Measurements from ENCODE around the gene EEA1. TPM values are rescaled to one million over a fixed set of nuclear protein-coding genes. Genes with fewer than 3 reads are reported as not detected.
A peak's percentile ranks its signal among the peaks of the same experiment; 100 is the strongest.

The EEA1 gene
- total and polyA plus RNA-seq, 2 experiments from 2014 or later = 19.1 to 20.7 TPM

GRCh38 chr12:92953747-92954146, 24.7 kb upstream of the EEA1 start:
- Histone ChIP-seq H3K36me3 (replicated peaks; ENCODE audit: insufficient read depth, low read depth) (no peaks in the 10 kb centered on the region), H3K9me2 (replicated peaks; ENCODE audit: insufficient read depth) (no peaks in the 10 kb centered on the region), H3K4me2 (no peak overlapping the region), H3K4me1 (ENCODE audit: insufficient read depth) (no peaks in the 10 kb centered on the region), H2AFZ (no peak overlapping the region), H3K27ac (no peak overlapping the region), H3K4me3 (no peak overlapping the region), H3K79me2 (no peaks in the 10 kb centered on the region), H4K20me1 (ENCODE audit: insufficient read depth, poor library complexity, severe bottlenecking) (no peaks in the 10 kb centered on the region), H3K27me3 (no peaks in the 10 kb centered on the region), H3K9me3 (ENCODE audit: low read depth) (no peaks in the 10 kb centered on the region)
- 64% methylated on average over 5 of the region's 5 CpGs for WGBS (ENCODE audit: low lambda C conversion rate, missing lambda C conversion rate)
- DNase-seq (ENCODE audit: low spot score) = no peak
- TF ChIP-seq CTCF (IDR thresholded peaks at IDR 0.05; ENCODE audit: poor library complexity) = peak; percentile 8
- no peak for TF ChIP-seq EZH2phosphoT487 (IDR thresholded peaks at IDR 0.05; ENCODE audit: low read depth, severe bottlenecking, unreplicated experiment)
- TF ChIP-seq EZH2 (IDR thresholded peaks at IDR 0.05; ENCODE audit: borderline replicate concordance) = no peak

- TF ChIP-seq EZH2 (IDR thresholded peaks at IDR 0.05; ENCODE audit: borderline replicate concordance) = no peak
- TF ChIP-seq EZH2phosphoT487 (IDR thresholded peaks at IDR 0.05; ENCODE audit: low read depth, severe bottlenecking, unreplicated experiment) = no peak
- no peak for TF ChIP-seq CTCF (IDR thresholded peaks at IDR 0.05; ENCODE audit: poor library complexity)
- no peak overlapping the region for H2AFZ ChIP-seq
- no peak overlapping the region for H3K4me3 ChIP-seq
- no peaks in the 10 kb centered on the region for H3K36me3 ChIP-seq (replicated peaks; ENCODE audit: insufficient read depth, low read depth)
- H3K4me1 ChIP-seq (ENCODE audit: insufficient read depth) = no peaks in the 10 kb centered on the region
- 84% methylated on average over 7 of the region's 7 CpGs for WGBS (ENCODE audit: low lambda C conversion rate, missing lambda C conversion rate)
- DNase-seq (ENCODE audit: low spot score) = no peak
- no peaks in the 10 kb centered on the region for H3K9me2 ChIP-seq (replicated peaks; ENCODE audit: insufficient read depth)
- H3K4me2 ChIP-seq = no peak overlapping the region
- H3K27ac ChIP-seq = no peak overlapping the region
- no peaks in the 10 kb centered on the region for H3K27me3 ChIP-seq
- no peaks in the 10 kb centered on the region for H3K9me3 ChIP-seq (ENCODE audit: low read depth)
- H4K20me1 ChIP-seq (ENCODE audit: insufficient read depth, poor library complexity, severe bottlenecking) = no peaks in the 10 kb centered on the region
- no peaks in the 10 kb centered on the region for H3K79me2 ChIP-seq
Observed at GRCh38 chr12:92952394-92952793, 23.3 kb upstream of the EEA1 start.

GRCh38 chr12:92951006-92951405, 21.9 kb upstream of the EEA1 start:
- no peak for TF ChIP-seq CTCF (IDR thresholded peaks at IDR 0.05; ENCODE audit: poor library complexity)
- TF ChIP-seq EZH2 (IDR thresholded peaks at IDR 0.05; ENCODE audit: borderline replicate concordance) = no peak
- TF ChIP-seq EZH2phosphoT487 (IDR thresholded peaks at IDR 0.05; ENCODE audit: low read depth, severe bottlenecking, unreplicated experiment) = no peak
- 80% methylated on average over 4 of the region's 4 CpGs for WGBS (ENCODE audit: low lambda C conversion rate, missing lambda C conversion rate)

GRCh38 chr12:92950011-92950410, 20.9 kb upstream of the EEA1 start:
- H3K4me1 ChIP-seq (ENCODE audit: insufficient read depth) = no peaks in the 10 kb centered on the region
- no peaks in the 10 kb centered on the region for H3K79me2 ChIP-seq
- H3K4me3 ChIP-seq = no peak overlapping the region
- H3K9me3 ChIP-seq (ENCODE audit: low read depth) = no peaks in the 10 kb centered on the region
- no peak for TF ChIP-seq CTCF (IDR thresholded peaks at IDR 0.05; ENCODE audit: poor library complexity)
- TF ChIP-seq EZH2phosphoT487 (IDR thresholded peaks at IDR 0.05; ENCODE audit: low read depth, severe bottlenecking, unreplicated experiment) = no peak
- TF ChIP-seq EZH2 (IDR thresholded peaks at IDR 0.05; ENCODE audit: borderline replicate concordance) = no peak
- WGBS (ENCODE audit: low lambda C conversion rate, missing lambda C conversion rate) = 94% methylated on average over 4 of the region's 4 CpGs
- no peak for DNase-seq (ENCODE audit: low spot score)
- no peaks in the 10 kb centered on the region for H3K27me3 ChIP-seq
- no peak overlapping the region for H3K4me2 ChIP-seq
- H2AFZ ChIP-seq = no peak overlapping the region
- H3K27ac ChIP-seq = no peak overlapping the region
- no peaks in the 10 kb centered on the region for H3K36me3 ChIP-seq (replicated peaks; ENCODE audit: insufficient read depth, low read depth)
- H3K9me2 ChIP-seq (replicated peaks; ENCODE audit: insufficient read depth) = no peaks in the 10 kb centered on the region
- no peaks in the 10 kb centered on the region for H4K20me1 ChIP-seq (ENCODE audit: insufficient read depth, poor library complexity, severe bottlenecking)

More at GRCh38 chr12:92951006-92951405, 21.9 kb upstream of the EEA1 start:
- H3K27me3 ChIP-seq = no peaks in the 10 kb centered on the region
- no peak overlapping the region for H2AFZ ChIP-seq
- H4K20me1 ChIP-seq (ENCODE audit: insufficient read depth, poor library complexity, severe bottlenecking) = no peaks in the 10 kb centered on the region
- no peak for DNase-seq (ENCODE audit: low spot score)
- no peaks in the 10 kb centered on the region for H3K79me2 ChIP-seq
- no peaks in the 10 kb centered on the region for H3K36me3 ChIP-seq (replicated peaks; ENCODE audit: insufficient read depth, low read depth)
- no peak overlapping the region for H3K4me3 ChIP-seq
- H3K9me3 ChIP-seq (ENCODE audit: low read depth) = no peaks in the 10 kb centered on the region
- no peaks in the 10 kb centered on the region for H3K4me1 ChIP-seq (ENCODE audit: insufficient read depth)
- no peak overlapping the region for H3K27ac ChIP-seq
- no peak overlapping the region for H3K4me2 ChIP-seq
- no peaks in the 10 kb centered on the region for H3K9me2 ChIP-seq (replicated peaks; ENCODE audit: insufficient read depth)

Data from hepatocyte (in vitro differentiated cells).